Measurements from ENCODE around the gene TBC1D14.
"Not testable (repeated sequence)": the region's sequence is repeated elsewhere in the genome, so short reads cannot be mapped to it uniquely, and the experiment has no call there.

Gene TBC1D14

GRCh38 chr4:6956434-6957147 is 47.0 kb downstream of the TBC1D14 start:
- DNase-seq: no peak

- no peak for DNase-seq
Observed at GRCh38 chr4:6957148-6957520, 47.5 kb downstream of the TBC1D14 start.

- DNase-seq: no peak
Observed at GRCh38 chr4:6957994-6958393, 48.4 kb downstream of the TBC1D14 start.

GRCh38 chr4:6959261-6959660 is 49.6 kb downstream of the TBC1D14 start:
- no peak for DNase-seq

GRCh38 chr4:6960154-6960553 is 50.5 kb downstream of the TBC1D14 start:
- no peak for DNase-seq

- no peak for DNase-seq
Observed at GRCh38 chr4:6960628-6961412, 51.2 kb downstream of the TBC1D14 start.

GRCh38 chr4:6961496-6962210 is 52.0 kb downstream of the TBC1D14 start:
- DNase-seq: no peak

GRCh38 chr4:6962211-6963041 is 52.8 kb downstream of the TBC1D14 start:
- DNase-seq: no peak

- no peak for DNase-seq
Observed at GRCh38 chr4:6963139-6963611, 53.5 kb downstream of the TBC1D14 start.

- no peak for DNase-seq
Observed at GRCh38 chr4:6964858-6965257, 55.2 kb downstream of the TBC1D14 start.

- DNase-seq: peak; percentile 58
Observed at GRCh38 chr4:6965329-6965728, 55.7 kb downstream of the TBC1D14 start.

- no peak for DNase-seq
Observed at GRCh38 chr4:6967846-6968340, 58.3 kb downstream of the TBC1D14 start.

GRCh38 chr4:6968496-6968895 is 58.9 kb downstream of the TBC1D14 start:
- no peak for DNase-seq

- peak; percentile 61 for DNase-seq
Observed at GRCh38 chr4:6969826-6970800, 60.5 kb downstream of the TBC1D14 start.

- DNase-seq: no peak
Observed at GRCh38 chr4:6971536-6972374, 62.1 kb downstream of the TBC1D14 start.

GRCh38 chr4:6972375-6972650 is 62.7 kb downstream of the TBC1D14 start:
- DNase-seq: no peak

GRCh38 chr4:6972911-6973310 is 63.3 kb downstream of the TBC1D14 start:
- no peak for DNase-seq

- DNase-seq: peak; percentile 31
Observed at GRCh38 chr4:6974138-6974848, 64.7 kb downstream of the TBC1D14 start.

- not testable (repeated sequence) for DNase-seq
Observed at GRCh38 chr4:6977846-6978245, 68.2 kb downstream of the TBC1D14 start.

Measured in NCI-H524 treated with DMSO at 0.1 percent for 48 hours (cell line).